Fibroblast of villous mesenchyme (primary cell): ENCODE measurements around the gene RAD52. TPM values are rescaled to one million over a fixed set of nuclear protein-coding genes. Genes with fewer than 3 reads are reported as not detected.

Source experiments
- DNase-seq: peaks from one replicate; pipeline ENCODE4 v3.0.0-alpha.2; 2010; ENCODE audit warnings: low read depth
- H3K4me3 ChIP-seq: 2 replicates; pipeline ENCODE4 v1.5.1; 2011; ENCODE audit warnings: low read depth, mild to moderate bottlenecking, low read length
- total RNA-seq: library from RNA; depleted of rRNA; stranded (reverse); fragments of >200 nt; gene quantifications from 2 replicates; pipeline ENCODE4 v1.2.3, GENCODE V29; 2012
- TF ChIP-seq, protein P1 (sequence below): IDR thresholded peaks from 2 replicates; pipeline ENCODE4 v1.5.1; 2012; ENCODE audit warnings: low read depth, mild to moderate bottlenecking, low read length; ENCODE audit not compliant: insufficient read depth

RAD52 gene
- total RNA-seq, 1 donor: 15.1 TPM

DNA sequence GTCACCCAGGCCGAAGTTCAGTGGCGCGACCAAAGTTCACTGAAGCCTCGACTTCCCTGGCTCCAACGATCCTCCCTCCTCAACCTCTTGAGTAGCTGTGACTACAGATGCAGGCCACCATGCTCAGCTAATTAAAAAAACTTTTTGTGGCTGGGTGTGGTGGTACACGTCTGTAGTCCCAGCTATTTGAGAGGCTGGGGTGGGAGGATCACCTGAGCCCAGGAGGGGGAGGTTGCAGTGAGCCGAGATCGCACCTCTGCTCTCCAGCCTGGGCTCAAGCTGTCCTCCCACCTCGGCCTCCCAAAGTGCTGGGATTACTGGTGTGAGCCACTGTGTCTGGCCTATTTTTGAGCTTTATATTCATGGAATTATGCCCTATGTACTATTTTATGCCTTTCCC, 18.1 kb upstream of the RAD52 start:
- TF ChIP-seq, protein P1, sequence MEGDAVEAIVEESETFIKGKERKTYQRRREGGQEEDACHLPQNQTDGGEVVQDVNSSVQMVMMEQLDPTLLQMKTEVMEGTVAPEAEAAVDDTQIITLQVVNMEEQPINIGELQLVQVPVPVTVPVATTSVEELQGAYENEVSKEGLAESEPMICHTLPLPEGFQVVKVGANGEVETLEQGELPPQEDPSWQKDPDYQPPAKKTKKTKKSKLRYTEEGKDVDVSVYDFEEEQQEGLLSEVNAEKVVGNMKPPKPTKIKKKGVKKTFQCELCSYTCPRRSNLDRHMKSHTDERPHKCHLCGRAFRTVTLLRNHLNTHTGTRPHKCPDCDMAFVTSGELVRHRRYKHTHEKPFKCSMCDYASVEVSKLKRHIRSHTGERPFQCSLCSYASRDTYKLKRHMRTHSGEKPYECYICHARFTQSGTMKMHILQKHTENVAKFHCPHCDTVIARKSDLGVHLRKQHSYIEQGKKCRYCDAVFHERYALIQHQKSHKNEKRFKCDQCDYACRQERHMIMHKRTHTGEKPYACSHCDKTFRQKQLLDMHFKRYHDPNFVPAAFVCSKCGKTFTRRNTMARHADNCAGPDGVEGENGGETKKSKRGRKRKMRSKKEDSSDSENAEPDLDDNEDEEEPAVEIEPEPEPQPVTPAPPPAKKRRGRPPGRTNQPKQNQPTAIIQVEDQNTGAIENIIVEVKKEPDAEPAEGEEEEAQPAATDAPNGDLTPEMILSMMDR: no peak
- no peak overlapping the region for H3K4me3 ChIP-seq
- DNase-seq: no peak

DNA sequence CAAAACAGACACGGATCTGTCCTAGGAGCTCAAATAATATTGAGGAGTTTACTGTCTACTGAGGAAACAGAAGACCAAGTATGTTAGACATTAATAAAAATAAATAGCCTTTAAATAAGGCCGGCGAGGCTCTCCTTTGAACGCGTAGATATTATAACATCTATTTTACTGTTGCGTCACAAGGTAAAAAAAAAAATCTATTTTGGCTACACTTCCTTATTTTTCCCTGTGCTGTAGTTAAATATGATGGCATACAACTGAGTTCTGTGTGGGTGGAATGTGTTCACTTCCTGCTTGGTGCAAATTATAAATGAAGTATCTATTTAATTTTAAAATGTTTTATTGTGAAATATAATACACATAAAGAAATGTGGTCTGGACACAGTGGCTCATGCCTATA, 17.2 kb upstream of the RAD52 start:
- H3K4me3 ChIP-seq: no peak overlapping the region
- DNase-seq: no peak
- TF ChIP-seq, protein P1: no peak

DNA sequence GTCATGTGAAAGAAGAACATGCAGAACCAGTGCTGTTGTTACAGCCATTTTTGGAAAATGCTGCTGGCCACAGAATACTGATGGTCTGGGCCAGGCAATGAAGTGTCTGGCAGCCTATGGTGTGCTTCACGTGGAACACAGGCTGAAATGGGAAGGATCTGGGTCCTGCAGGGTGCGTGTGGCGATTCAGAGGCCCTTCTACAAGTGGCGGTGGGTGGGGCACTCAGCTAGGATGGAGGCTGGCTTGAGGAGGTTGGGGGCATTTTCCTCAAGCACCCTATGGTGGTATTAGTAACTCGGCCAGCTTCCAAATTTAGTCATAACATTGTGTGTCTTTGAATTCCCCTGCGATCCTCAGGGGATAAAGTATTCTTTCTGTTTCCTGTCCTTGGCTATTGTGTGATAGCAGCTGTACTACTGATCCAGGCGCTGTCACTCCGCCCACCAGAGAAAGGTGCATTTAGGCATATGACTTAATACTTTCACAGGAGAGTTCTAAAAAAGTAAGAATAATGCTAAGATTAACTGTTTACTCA, 9.2 kb upstream of the RAD52 start:
- H3K4me3 ChIP-seq: no peak overlapping the region
- TF ChIP-seq, protein P1: no peak
- DNase-seq: no peak

DNA sequence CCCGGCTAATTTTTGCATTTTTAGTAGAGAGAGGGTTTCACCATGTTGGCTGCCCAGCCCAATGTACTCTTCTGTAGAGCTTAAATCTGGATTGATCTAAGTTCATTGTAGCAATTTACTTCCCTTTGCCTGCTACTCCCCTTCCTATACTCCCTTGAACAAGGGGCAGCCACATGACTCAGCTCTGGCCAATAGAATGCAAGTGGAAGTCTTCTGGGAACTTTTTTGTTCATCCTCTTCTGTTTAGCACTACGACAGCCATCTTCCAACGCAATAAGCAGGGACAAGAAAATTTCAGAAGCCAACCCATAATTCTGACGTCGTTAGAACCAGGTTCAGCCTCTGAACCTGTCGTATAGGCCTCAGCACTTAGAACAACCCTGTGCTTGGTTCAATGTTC, 6.4 kb upstream of the RAD52 start:
- no peak for DNase-seq
- TF ChIP-seq, protein P1: no peak
- no peak overlapping the region for H3K4me3 ChIP-seq

DNA sequence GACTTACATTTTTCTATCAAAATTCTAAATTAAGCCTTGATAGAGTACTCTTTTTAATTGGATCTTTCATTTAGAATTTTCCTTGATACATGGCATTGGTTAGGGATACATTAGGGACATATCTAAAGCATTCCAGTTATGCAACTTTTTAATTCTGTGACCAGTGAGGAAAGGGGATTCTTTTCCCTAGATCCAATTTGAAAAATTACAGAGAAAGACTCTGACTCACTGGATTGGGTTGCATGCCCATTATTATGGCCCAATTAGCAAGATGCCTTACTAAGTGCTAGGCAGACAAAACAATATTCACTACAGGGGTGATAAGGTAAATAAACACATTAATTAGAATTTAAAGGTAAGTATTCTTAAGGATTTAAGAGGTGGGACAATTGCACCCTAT, 5.2 kb upstream of the RAD52 start:
- TF ChIP-seq, protein P1: no peak
- no peak for DNase-seq
- H3K4me3 ChIP-seq: no peak overlapping the region

DNA sequence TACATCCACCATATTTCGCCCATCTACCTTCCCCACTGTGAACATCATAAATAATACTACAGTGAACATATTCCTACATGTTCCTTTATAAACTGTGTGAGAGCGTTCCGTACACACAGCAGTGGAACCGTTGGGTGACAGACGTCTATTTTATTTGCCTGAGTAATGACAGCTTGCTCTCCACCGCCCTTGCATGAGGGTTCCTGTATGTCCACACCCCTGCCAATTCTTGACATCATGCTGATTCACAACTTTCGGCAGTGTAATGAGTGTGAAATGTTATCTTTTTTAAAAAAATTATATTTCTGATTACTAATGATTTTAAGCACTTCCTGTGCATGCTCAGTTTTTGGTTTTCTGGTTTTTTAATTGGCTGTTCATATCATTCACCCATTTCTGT, 4.3 kb upstream of the RAD52 start:
- TF ChIP-seq, protein P1: no peak
- H3K4me3 ChIP-seq: no peak overlapping the region
- DNase-seq: no peak

DNA sequence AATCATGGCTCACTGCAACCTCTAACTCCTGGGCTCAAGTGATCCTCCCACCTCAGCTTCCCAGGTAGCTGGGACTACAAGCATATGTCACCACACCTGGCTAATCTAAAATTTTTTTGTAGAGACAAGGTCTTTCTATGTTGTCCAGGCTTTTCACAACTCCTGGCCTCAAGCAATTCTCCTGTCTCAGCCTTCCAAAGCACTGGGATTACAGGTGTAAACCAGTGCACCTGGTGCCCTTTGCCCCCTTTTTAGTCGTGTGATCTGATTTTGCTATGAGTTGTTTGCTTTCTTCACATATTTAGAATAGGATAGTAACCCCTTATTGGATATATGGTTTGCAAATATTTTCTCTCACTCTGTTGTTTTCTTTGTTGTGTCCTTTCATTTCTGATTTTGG, 1.7 kb upstream of the RAD52 start:
- no peak overlapping the region for H3K4me3 ChIP-seq
- TF ChIP-seq, protein P1: no peak
- no peak for DNase-seq
